Liver (tissue), 3 donors: ENCODE data around the gene TWIST2.

Source experiments
- ATF3 ChIP-seq: IDR thresholded peaks from 2 replicates; pipeline ENCODE4 v1.6.1; 2016; ENCODE audit warnings: antibody characterized with exemption
- CTCF ChIP-seq: fragments of 150-350 bp; IDR thresholded peaks from 2 replicates; pipeline ENCODE4 v1.5.1; 2017; ENCODE audit warnings: improper control_type of control experiment, low read depth, low read length; ENCODE audit not compliant: missing input control
- EGR1 ChIP-seq, 2 donors: IDR thresholded peaks; 2 replicates each; pipeline ENCODE4 v1.6.1; 2016 to 2018; ENCODE audit warnings: antibody characterized with exemption in 2 of 2, low read depth in 2 of 2
- FOXA1 ChIP-seq: IDR thresholded peaks from 2 replicates; pipeline ENCODE4 v1.6.1; 2016; ENCODE audit warnings: antibody characterized with exemption
- FOXA2 ChIP-seq: IDR thresholded peaks from 2 replicates; pipeline ENCODE4 v1.6.1; 2016; ENCODE audit warnings: antibody characterized with exemption
- GABPA ChIP-seq, 2 donors: IDR thresholded peaks in 1 of 2; conservative IDR thresholded peaks in 1 of 2; 2 replicates each; pipeline ENCODE4 v1.6.1; 2016; ENCODE audit warnings: antibody characterized with exemption in 2 of 2, mild to moderate bottlenecking in 1 of 2, moderate library complexity in 1 of 2
- JUND ChIP-seq, 2 donors: IDR thresholded peaks; 2 replicates each; pipeline ENCODE4 v1.6.1; 2016; ENCODE audit warnings: antibody characterized with exemption in 2 of 2
- MAX ChIP-seq: IDR thresholded peaks from 2 replicates; pipeline ENCODE4 v1.6.1; 2016; ENCODE audit warnings: antibody characterized with exemption
- RAD21 ChIP-seq, 2 donors: IDR thresholded peaks; 2 replicates each; pipeline ENCODE4 v1.6.1; 2016; ENCODE audit warnings: antibody characterized with exemption in 2 of 2, mild to moderate bottlenecking in 2 of 2
- REST ChIP-seq: IDR thresholded peaks from 2 replicates; pipeline ENCODE4 v1.6.1; 2016; ENCODE audit warnings: antibody characterized with exemption, mild to moderate bottlenecking
- SP1 ChIP-seq: IDR thresholded peaks from 2 replicates; pipeline ENCODE4 v1.6.1; 2018; ENCODE audit warnings: antibody characterized with exemption, mild to moderate bottlenecking
- TAF1 ChIP-seq: conservative IDR thresholded peaks from 2 replicates; pipeline ENCODE4 v1.6.1; 2016; ENCODE audit warnings: antibody characterized with exemption, mild to moderate bottlenecking
- YY1 ChIP-seq: IDR thresholded peaks from 2 replicates; pipeline ENCODE4 v1.6.1; 2016; ENCODE audit warnings: antibody characterized with exemption, mild to moderate bottlenecking
- ZBTB33 ChIP-seq: IDR thresholded peaks from 2 replicates; pipeline ENCODE4 v1.6.1; 2016; ENCODE audit warnings: antibody characterized with exemption
- donor health status: healthy.
- donor health status: healthy.

- TF ChIP-seq SP1, result no peak
- TF ChIP-seq JUND (IDR thresholded peaks at IDR 0.05), result no peak
- TF ChIP-seq CTCF, result no peak
- TF ChIP-seq MAX, result no peak
- no peak for TF ChIP-seq YY1
- no peak for TF ChIP-seq EGR1 (IDR thresholded peaks at IDR 0.05; ENCODE audit: low read depth in 2 of 2)
- no peak for TF ChIP-seq FOXA1
- TF ChIP-seq RAD21 (IDR thresholded peaks at IDR 0.05), result no peak
- no peak for TF ChIP-seq ATF3
- no peak for TF ChIP-seq TAF1
- TF ChIP-seq ZBTB33, result no peak
- no peak for TF ChIP-seq FOXA2
- TF ChIP-seq REST, result no peak
- TF ChIP-seq GABPA (IDR thresholded peaks at IDR 0.05 in 1 of 2, conservative IDR thresholded peaks at IDR 0.05 in 1 of 2), result no peak
Measured at GRCh38 chr2:238875471-238876231, 27.8 kb downstream of the TWIST2 start.
